Globus pallidus (tissue), 1 donor: Measurements from ENCODE around the gene FBXO34.

Experiments used
- DNase-seq: peaks from one replicate; pipeline ENCODE4 v3.0.0-alpha.2; 2015; ENCODE audit warnings: low spot score

FBXO34 gene

DNA sequence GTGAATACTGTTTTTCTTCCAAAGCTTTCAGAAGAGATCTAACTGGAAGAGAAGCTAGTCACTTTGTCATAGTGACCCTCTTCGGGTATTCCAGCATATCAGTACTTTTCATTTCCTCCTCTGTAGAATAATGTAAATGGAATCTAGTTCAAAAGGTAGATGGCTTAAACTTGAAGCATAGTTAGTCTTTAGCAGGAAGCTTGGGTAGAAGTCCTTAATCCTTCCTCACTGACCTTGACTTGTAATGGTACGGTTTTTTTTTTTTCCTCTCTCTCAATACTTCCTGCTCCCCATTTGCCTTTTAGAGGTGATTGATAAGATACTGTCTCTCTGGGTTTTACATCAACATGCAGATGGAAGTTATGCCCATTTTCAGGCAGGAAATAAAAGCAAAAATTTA is 1.7 kb downstream of the FBXO34 start:
- DNase-seq, result no peak

DNA sequence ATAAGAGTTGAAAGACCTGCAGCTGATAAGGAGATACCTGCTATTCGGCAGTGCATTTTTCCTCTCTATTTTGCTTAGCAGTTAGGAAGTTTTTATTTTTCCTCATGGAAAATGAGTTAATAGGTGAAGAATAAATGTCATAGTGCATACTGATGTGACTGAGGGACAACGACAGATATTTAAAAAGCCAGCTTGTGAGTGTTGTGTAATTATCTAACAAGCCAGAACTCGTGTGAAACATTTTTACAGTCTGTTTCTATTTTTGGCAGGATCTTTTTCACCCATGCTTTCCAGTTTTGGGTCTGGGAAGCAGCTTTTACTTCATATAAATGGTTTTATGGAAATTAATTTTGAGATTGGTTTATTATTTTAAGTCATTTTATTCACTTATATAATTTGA is 2.9 kb downstream of the FBXO34 start:
- DNase-seq, result no peak

DNA sequence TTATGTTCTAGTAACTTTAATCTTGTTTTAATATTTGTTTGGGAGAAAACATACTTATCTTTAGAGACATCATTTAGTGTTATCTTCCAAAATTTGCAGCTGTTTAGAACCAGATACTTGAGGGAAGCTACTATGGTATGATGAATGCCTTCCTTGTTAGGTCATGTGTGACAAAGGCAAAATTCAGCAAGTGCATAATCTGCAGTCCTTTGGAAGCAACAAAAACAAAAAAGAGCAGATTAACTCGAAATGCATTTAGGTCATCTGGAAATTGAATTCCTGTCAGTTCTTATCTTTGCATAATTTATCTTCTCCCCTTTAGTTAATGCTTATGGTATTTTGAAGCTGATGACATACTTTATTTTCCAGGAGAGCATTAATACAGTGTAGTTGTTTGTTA is 3.5 kb downstream of the FBXO34 start:
- peak; percentile 51 for DNase-seq

DNA sequence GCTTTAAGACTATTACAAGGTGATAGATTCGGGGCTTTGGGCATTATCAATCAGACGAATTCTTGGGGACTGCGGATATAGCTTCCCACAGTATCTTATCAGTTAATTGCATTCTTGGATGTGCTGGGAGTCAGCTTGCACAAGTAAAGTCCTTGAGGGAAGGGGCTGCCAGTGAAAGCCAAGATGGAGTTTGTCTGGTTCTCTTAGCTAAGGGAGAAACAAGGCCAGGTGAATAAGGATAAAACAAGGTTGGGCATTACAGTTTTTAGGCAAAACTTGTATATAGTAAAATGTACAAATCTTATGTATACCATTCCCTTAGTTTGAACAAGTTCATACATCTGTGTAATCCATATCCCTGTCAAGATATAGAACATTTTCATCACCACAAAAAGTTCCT is 5.5 kb downstream of the FBXO34 start:
- DNase-seq, result no peak

DNA sequence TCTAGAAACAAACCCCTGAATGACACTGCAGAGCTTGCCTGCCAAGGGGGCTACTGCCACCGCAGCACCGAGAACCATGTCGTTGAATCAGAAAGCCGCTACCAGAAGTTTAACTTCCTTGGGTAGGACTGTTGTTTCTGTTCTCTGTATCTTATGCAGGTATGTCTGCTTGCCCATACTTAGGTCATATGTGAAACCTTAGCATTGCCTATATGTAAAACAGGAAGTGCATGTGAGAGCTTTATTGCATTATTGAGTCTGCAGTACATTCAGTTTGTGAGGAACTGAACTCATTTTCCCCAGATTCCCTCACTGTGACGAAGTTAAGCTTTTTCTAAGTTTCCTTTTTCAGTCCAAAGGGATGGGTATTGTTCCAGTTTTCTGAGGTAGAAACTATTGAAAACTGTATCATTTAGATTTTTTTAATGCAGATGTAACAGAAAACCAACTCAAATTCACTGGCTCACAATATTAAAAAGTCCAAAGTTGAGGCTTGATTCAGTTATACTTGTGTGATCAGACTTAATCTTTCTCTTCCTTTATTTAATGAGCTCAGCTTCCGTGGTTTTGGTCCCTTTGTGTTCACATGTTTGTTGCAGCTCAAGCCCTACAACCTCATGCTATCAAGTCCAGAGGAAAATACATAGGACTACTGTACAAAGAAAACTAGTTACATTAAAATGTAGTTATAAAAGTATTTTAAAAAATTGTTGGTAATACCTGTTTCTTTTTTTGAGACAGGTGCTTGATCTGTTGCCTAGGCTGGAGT is 6.9 kb downstream of the FBXO34 start:
- no peak for DNase-seq

DNA sequence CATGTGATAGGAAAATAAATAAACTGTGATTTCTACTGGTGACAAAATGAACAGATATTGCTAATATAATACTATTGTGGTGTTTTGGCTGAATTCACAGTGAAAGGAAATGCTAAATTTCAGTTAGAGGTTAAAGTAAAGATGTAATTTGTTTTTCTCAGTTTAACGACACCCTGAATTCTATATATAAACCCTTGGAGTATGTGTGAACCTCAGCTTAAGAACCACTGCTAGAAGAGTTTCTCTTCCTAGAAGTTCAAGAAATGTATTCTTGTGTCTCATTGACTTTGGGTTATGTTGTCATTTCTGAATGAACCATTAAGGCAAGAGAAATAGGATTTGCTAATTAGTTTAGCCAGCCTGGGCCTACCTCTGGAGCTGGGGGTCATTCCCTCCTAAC is 8.2 kb downstream of the FBXO34 start:
- DNase-seq, result no peak

DNA sequence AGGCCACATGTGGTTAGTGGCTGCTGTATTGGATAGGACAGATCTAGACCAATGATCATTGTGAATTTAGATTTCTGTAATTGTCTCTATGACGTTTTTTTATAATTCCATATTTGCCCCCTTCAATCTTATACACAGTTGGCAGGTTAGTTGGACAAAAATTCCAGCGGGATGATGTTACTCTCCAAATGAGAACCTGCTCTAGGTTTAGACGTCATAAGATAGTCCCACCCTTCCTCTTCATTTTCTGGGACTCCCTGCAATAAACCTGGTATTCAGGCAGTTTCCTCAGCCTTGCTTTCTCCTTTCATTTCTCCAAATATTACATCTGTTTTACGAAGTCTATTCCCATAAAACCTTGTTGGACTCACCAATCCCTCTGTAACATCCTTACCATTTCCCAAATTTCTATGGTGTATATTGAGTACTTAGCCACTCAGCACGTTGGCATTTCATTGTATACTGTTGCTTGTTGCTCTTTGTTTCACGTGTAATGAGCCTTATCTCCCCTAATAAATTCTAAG is 10.2 kb downstream of the FBXO34 start:
- DNase-seq, result no peak

DNA sequence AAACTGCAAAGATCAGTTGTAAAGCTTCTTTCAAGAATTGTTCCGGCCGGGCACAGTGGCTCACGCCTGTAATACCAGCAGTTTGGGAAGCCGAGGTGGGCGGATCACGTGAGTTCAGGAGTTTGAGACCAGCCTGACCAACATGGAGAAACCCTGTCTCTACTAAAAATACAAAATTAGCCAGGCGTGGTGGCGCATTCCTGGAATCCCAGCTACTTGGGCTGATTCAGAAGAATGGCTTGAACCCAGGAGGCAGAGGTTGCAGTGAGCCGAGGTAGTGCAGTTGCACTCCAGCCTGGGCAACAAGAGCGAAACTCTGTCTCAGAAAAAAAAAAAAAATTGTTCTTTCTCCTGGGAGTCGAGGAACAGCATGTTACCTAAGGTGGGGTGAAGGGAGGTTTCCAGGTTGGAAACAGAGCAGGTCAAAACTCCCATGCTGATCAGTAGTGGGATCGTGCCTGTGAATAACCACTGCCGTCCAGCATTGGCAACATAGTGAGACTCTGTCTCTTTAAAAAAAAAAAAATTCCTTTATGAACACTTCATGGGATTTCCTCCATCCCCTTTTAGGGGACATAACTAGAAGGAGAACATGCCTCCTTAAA is 13.9 kb downstream of the FBXO34 start:
- no peak for DNase-seq

DNA sequence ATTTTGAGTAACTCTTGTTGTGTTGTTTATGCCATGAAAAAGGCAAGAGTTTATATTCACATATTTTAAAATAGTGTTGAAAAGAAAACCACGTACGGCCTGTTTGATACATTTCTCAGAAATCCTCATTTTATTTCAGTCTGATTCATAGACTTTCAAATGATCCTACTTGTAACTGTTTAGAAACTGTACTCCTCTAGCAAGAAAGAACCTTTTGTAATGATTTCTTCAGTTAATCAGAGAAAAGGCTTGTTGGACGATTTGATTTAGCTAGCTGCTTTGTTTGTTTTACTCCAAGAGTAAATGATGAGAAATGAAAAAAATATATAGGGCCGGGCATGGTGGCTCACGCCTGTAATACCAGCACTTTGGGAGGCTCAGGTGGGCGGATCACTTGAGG is 17.2 kb downstream of the FBXO34 start:
- DNase-seq, result no peak

DNA sequence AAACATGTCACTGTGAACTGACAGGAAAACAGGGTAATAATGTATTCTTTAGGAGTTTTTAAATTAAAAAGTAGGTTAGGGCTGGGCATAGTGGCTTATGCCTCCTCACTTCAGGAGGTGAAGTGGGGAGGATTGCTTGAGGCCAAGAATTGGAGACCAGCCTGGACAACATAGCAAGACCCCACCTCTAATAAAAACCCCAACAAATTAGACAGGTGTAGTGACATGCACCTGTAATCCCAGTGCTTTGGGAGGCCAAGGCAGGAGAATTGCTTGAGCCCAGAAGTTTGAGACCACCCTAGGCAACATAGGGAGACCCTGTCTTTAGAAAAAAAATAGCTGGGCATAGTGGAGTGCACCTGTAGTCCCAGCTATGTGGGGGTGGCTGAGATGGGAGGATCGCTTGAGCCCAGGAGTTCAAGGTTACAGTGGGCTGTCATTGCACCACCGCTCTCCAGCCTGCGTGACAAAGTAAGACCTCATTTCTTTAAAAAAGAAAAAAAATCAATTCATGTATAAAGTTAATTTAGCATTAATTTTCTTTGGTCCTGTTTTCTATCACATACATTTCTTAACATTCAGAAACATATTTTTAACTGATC is 20.4 kb downstream of the FBXO34 start:
- DNase-seq, result no peak

DNA sequence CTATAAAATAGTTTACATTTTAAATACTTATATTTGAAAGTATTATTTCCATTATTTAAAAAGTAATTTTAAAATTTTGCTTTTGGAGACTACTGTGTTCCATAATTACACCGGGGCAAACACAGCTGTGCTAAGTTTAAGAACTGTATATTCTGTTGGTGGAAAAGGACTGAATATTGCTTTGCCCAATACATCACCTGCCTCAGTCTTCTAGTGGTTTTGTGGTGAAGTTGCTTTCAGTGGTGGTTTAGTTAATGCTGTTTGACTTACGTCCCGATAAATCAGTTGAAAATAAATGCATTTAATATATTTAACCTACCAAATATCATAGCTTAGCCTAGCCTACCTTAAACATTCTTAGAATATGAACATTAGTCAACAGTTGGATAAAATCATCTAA is 23.4 kb downstream of the FBXO34 start:
- no peak for DNase-seq

DNA sequence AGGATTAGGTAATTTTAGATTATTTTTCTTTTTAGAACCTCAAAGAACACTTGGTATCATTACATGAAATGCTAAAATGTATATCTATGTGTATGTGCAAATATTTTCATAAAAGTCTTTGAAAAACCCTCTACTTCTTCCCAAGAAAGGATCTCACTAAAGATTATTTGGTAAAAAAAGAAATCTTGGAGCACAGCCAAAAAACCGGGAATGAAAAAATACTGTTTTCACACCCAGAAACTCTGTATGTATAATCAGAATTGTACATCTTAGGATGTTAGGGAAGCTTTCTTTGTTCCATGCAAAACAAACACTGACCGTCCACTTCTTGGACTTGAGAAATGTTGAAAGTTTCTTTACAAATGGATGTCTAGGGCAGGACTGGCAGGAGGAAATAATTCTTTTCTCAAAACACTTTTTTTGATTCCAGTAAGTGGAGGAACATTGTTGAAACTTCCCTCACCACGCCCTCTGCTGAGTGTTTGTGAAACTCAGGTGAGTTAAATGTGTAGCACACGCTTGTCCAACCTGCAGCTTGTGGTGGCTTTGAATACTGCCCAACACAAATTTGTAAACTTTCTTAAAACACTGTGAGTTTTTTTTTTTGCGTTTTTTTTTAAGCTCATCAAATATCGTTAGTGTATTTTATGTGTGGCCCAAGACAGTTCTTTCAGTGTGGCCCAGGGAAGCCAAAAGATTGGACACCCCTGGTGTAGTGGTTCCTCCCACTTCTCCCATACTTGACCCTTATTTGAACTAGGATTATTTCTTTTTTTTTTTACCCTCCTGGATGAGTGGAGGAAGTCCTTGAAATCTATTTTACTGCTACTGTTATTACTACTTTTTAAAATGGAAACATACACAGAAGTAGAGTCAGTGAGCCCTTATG is 26.6 kb downstream of the FBXO34 start:
- no peak for DNase-seq

DNA sequence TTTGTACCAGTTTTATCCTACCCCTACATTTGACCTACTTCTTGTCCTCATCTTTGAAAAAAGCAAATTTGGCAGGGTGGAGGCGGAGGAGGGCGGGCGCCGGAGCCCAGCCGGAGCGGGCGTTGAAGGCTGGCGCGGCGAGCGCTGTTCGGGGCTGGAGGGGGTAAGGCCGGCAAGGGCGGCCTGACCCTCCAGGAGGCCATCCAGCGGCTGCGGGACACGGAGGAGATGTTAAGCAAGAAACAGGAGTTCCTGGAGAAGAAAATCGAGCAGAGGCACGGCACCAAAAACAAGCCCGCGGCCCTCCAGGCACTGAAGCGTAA is 27.2 kb downstream of the FBXO34 start:
- DNase-seq, result no peak

DNA sequence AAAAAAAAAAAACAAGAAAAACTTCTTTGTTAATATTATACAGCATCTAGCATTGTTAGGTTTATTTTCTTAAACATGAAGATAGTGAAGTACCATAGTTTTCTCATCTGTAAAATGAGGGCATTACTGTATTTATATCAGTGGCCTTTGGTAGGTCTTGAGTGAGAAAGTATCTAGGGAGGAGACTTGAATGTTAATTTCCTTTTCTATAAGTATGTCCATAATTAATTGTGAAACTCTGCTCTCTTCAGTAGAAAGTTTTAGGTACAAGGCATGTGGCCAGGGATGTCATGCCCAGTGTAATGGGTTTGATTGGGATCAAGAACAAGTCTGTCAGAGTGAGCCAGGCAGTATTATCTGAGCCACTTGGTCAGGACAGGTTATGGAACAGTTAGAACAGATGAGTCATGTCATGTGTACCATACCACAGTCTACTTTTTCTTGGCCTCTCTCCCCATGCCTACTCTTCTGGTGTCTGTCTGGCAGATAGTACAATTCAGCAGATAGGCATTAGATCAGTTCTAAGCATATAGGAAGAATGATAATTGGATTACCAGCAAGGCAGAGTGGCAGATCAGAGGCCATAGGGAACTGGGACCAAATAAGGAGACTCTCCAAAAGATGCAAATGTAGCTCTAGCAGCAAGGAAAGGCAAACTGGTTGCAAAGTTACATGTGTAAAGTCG is 30.4 kb downstream of the FBXO34 start:
- no peak for DNase-seq

DNA sequence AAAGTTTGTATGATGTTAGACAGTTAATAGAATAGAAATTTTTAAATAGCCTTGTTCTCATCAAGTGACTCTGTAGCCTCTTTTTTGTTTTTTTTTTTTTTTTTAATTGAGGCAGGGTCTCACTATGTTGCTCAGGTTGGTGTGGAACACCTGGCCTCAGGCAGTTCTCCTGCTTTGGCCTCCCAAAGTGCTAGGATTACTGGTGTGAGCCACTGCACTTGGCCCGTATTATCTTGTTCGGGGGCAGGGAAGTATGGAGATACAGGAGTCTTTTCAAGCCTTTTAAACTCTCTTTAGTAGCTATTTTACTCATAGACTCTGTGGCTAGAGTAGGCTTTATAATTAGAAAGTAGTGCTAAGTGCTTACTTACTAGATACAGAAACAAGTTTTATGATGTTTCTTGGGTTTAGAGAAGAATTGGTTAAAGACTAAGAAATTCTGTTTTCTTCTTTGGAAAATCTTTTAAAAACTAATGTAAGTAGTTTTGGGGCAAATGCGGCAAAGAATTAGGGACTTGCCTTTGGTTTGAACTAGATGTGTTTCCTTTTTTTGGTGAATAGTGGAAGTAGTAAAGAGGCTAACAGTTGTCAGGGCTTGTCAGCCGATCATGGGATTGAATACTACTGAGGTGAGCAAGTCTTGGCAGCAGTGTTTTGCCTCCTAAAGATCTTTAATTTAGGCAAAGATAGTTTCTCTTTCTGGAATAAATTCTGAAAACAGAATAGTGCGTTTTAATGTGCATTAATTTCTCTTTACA is 31.3 kb downstream of the FBXO34 start:
- DNase-seq, result no peak

DNA sequence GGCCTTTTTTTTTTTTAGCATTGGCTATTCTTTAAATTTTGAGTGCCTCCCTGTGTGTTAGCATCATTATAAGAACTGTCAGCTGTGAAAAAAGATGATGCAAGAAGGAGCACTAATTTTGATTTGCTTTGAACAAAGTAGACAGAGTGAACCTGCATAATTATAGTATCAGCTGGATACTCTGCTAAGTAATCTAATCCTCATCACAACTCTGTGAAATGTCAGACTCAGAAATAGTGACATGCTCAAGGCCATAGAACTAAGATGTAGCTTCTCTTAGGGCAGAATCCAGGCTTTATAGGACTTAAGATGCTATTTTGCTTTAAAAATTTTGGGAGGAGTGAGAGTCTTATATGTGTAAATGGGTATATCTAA is 31.9 kb downstream of the FBXO34 start:
- no peak for DNase-seq

DNA sequence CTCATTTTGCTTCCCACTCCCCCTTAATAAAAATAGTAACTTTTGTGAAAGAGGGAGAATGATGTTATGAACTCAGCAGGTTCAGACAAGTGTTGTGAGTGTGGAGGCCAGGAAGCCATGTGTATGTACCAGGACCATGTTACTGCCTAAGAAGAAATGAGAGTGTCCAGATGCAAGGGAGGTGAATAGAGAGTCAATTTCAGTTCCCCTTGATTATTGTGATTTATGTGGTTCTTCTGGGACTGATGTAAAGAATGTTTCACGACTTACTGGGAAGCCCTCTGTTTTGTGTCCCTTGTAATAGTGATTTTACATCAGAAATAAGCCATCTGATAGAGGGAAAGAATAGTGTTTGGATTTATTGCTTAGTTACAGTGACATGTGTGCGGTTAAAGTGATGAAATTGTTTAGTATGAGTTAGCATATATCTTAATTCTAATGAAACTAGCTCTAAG is 32.5 kb downstream of the FBXO34 start:
- no peak for DNase-seq

DNA sequence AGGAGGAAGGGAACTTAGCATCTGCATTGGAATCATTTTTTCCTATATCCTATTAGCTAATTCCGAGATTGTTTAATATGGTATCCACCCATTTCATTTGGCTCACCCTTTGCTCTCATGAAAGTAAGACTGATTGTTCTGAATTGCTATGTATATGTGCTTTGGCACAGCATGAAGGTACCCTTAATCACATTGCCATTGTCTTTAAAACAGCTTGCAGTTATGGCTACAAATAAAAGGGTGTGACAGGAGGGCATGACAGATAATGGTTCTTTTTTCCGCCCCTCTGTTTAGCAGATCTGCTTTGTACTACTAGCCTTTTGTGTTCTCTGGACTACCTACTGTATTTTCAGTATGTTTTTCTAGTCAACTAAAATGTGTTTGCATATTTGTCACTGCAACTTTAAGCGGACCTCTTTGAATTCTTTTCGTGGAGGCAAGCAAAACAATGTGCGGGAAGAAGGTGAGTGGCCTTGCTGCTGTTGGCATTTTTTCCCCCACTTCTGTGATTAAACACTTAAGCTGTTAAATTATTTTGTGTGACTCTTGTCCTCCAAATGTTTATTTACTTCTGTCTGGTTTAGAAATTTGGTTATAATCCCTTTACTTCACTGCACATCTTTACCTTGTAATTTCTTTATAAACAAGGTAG is 35.8 kb downstream of the FBXO34 start:
- no peak for DNase-seq

DNA sequence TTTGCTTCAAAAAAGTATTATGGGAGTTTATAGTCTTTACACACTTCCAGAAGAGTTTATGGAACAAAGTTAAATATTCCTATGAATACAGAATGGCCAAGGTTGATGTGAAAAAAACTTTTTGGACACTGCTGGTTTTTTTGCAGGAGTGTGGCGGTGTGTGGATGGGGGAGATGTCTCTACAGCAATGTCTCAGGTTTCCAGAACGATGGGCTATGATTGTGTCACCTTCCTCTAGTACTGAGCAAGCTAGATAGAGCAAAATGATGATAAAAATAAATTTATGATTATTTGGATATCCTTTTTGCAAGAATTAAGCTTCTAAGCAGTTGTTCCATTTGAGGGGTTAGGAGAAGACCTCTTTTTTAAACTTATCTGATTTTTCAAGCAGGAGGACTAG is 37.9 kb downstream of the FBXO34 start:
- DNase-seq, result no peak

DNA sequence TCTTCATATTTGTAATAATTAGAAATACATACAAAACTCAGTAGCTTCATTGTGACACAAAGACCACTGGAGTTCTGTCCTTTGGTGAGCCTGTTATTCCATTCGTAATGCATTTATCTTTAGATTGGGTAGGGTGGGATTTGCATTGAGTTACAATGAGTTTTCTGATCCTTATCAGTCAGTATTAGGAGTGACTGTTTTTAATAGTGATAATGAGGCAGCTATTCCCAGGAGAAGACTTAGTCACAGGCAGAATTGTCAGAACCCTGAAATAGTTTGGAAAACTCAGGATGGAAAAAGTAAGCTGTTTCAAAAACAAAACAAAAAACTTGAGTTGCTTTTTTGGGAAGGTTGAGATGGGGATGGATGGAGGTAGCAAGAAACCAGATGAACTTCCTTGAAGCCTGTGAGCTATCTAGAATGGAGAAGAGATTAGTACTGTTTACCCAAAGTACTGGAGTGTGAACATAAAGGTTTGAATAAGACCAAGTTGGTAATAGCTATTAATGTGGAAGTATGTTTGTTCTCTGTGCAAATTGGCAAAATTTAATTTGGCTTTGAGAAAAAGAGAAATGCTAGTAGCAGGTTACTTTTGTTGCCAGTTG is 38.6 kb downstream of the FBXO34 start:
- no peak for DNase-seq
